ENCODE measurements around the gene EFHC2.

EFHC2 gene

GRCh38 chrX:44152852-44153251, 190.6 kb downstream of the EFHC2 start:
- no peak for DNase-seq (ENCODE audit: low read depth)

GRCh38 chrX:44147130-44147529, 196.3 kb downstream of the EFHC2 start:
- no peak for DNase-seq (ENCODE audit: low read depth)

GRCh38 chrX:44144177-44144945, 199.1 kb downstream of the EFHC2 start:
- DNase-seq (ENCODE audit: low read depth): no peak

- DNase-seq (ENCODE audit: low read depth): no peak
Observed at GRCh38 chrX:44143061-44143602, 200.3 kb downstream of the EFHC2 start.

GRCh38 chrX:44130189-44130588, 213.3 kb downstream of the EFHC2 start:
- no peak for DNase-seq (ENCODE audit: low read depth)

GRCh38 chrX:44113337-44113736, 230.1 kb downstream of the EFHC2 start:
- no peak for DNase-seq (ENCODE audit: low read depth)

- no peak for DNase-seq (ENCODE audit: low read depth)
Observed at GRCh38 chrX:44106864-44107263, 236.6 kb downstream of the EFHC2 start.

- DNase-seq (ENCODE audit: low read depth): no peak
Observed at GRCh38 chrX:44105228-44105913, 238.1 kb downstream of the EFHC2 start.

- no peak for DNase-seq (ENCODE audit: low read depth)
Observed at GRCh38 chrX:44104699-44105098, 238.8 kb downstream of the EFHC2 start.

GRCh38 chrX:44101281-44101680, 242.2 kb downstream of the EFHC2 start:
- no peak for DNase-seq (ENCODE audit: low read depth)

- no peak for DNase-seq (ENCODE audit: low read depth)
Observed at GRCh38 chrX:44099366-44099765, 244.1 kb downstream of the EFHC2 start.
